ENCODE measurements around the gene LAD1. TPM values are rescaled to one million over a fixed set of nuclear protein-coding genes. Genes with fewer than 3 reads are reported as not detected.

LAD1 gene
- total RNA-seq, 1 experiment from 2014 or later, result 30.1 TPM

DNA sequence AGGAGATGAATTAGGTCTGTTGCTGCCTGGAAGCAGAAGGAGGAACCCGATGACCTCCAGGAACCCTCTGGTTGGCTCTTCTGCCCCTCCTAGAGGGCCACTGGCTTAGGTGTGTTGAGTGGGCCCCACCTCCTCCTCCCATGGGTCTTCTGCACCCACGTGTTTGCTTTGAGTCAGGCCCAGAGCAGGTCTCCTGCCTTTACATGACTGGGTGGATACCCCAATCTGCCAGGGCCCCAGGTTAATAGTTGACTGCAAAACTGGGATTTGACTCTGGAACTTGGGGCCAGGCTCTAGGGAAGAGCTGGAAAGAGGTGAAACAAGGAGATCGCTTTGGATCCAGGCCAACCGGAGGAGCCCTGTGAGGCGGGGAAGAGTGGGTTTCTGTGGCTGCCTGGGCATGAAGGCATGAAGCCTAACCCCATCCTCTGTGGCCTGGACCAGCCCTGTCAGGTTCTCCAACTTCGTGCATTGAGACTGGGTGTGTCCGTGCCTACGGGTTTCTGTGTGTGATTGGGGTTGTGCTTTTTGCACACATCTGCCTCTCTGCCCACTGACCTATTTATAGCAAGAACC, 7.8 kb upstream of the LAD1 start:
- Histone ChIP-seq H4K91ac (ENCODE audit: insufficient read length, low read depth, low read length) (no peak overlapping the region), H2BK20ac (ENCODE audit: low read depth, low read length, poor library complexity, severe bottlenecking) (no peak overlapping the region), H3K4ac (ENCODE audit: low read depth, low read length) (no peak overlapping the region), H3K27ac (ENCODE audit: insufficient read length, low read depth, low read length) (no peak overlapping the region), H3K23me2 (ENCODE audit: insufficient read length, low read depth, low read length, poor library complexity, severe bottlenecking) (no peaks in the 10 kb centered on the region), H3K9me3 (ENCODE audit: control insufficient read depth, low read depth, low read length) (no peaks in the 10 kb centered on the region), H2BK12ac (ENCODE audit: insufficient read length, low read depth, low read length) (no peak overlapping the region), H3K79me1 (ENCODE audit: insufficient read depth, low read depth, low read length, poor library complexity, severe bottlenecking) (no peaks in the 10 kb centered on the region), H3T11ph (ENCODE audit: low read length) (no peak overlapping the region), H3K14ac (ENCODE audit: insufficient read depth, low read length) (no peak overlapping the region; the same call in 1 of the 2 replicates), H3K4me1 (ENCODE audit: insufficient read depth, low read length) (no peaks in the 10 kb centered on the region), H2BK120ac (ENCODE audit: low read depth, low read length, poor library complexity, severe bottlenecking) (no peak overlapping the region), H2BK15ac (ENCODE audit: low read depth, low read length) (no peak overlapping the region), H3K56ac (ENCODE audit: insufficient read length, low read depth, low read length) (no peak overlapping the region), H3K9ac (ENCODE audit: extremely low read depth, insufficient read length, low read length) (no peak overlapping the region), H3K27me3 (ENCODE audit: insufficient read depth, low read length) (no peaks in the 10 kb centered on the region), H3K79me2 (ENCODE audit: insufficient read depth, low read length) (no peaks in the 10 kb centered on the region), H3K18ac (ENCODE audit: insufficient read length, low read depth, low read length) (no peak overlapping the region), H4K5ac (ENCODE audit: insufficient read length, low read depth, low read length) (no peak overlapping the region), H2AK5ac (ENCODE audit: insufficient read length, low read length) (no peak overlapping the region), H2AFZ (ENCODE audit: low read length) (no peak overlapping the region), H2BK5ac (ENCODE audit: insufficient read length, low read length) (no peak overlapping the region), H4K20me1 (ENCODE audit: control insufficient read depth, insufficient read depth, insufficient read length) (no peaks in the 10 kb centered on the region), H3K4me2 (ENCODE audit: insufficient read depth, insufficient read length, low read length) (no peak overlapping the region), H4K8ac (replicated peaks; ENCODE audit: insufficient read length, low read depth, low read length) (no peak overlapping the region), H3K23ac (ENCODE audit: insufficient read length, low read depth, low read length) (no peak overlapping the region)
- no peaks in the 10 kb centered on the region; a peak in 1 of 7 replicates for H3K36me3 Mint-ChIP-seq (ENCODE audit: insufficient read depth in 1 of 3, low read depth in 3 of 3)
- peaks cover 8 to 12% of the 10 kb centered on the region in 2 experiments for H3K4me1 Mint-ChIP-seq
- TF ChIP-seq, protein P1, sequence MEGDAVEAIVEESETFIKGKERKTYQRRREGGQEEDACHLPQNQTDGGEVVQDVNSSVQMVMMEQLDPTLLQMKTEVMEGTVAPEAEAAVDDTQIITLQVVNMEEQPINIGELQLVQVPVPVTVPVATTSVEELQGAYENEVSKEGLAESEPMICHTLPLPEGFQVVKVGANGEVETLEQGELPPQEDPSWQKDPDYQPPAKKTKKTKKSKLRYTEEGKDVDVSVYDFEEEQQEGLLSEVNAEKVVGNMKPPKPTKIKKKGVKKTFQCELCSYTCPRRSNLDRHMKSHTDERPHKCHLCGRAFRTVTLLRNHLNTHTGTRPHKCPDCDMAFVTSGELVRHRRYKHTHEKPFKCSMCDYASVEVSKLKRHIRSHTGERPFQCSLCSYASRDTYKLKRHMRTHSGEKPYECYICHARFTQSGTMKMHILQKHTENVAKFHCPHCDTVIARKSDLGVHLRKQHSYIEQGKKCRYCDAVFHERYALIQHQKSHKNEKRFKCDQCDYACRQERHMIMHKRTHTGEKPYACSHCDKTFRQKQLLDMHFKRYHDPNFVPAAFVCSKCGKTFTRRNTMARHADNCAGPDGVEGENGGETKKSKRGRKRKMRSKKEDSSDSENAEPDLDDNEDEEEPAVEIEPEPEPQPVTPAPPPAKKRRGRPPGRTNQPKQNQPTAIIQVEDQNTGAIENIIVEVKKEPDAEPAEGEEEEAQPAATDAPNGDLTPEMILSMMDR (conservative IDR thresholded peaks at IDR 0.05), result no peak
- H3K4me3 Mint-ChIP-seq, result no peak overlapping the region
- H3K27me3 Mint-ChIP-seq (ENCODE audit: low read depth), result peaks cover 8% of the 10 kb centered on the region
- WGBS (ENCODE audit: extremely low coverage, insufficient read length, low lambda C conversion rate), result no CpG with 5 or more reads among the region's 8 CpGs
- DNase-seq, result no peak
- H3K27ac Mint-ChIP-seq, result no peak overlapping the region
- H3K9me3 Mint-ChIP-seq, result no peaks in the 10 kb centered on the region; a peak in 1 of 5 replicates
